ENCODE measurements around the gene C6orf47.
A peak's percentile ranks its signal among the peaks of the same experiment; 100 is the strongest.

C6orf47 gene

GRCh38 chr6:31687860-31688693, 27.5 kb upstream of the C6orf47 start:
- DNase-seq = no peak

- DNase-seq = no peak
These were observed 26.7 kb upstream of the C6orf47 start for GRCh38 chr6:31687321-31687720.

GRCh38 chr6:31686483-31686882, 25.9 kb upstream of the C6orf47 start:
- no peak for DNase-seq

GRCh38 chr6:31683591-31683990, 23.0 kb upstream of the C6orf47 start:
- DNase-seq = no peak

GRCh38 chr6:31681135-31681671, 20.6 kb upstream of the C6orf47 start:
- peak; percentile 11 for DNase-seq

- DNase-seq = peak; percentile 71
These were observed 19.9 kb upstream of the C6orf47 start, which contains the start of gene LY6G5C for GRCh38 chr6:31680226-31681134. LY6G5C (minus strand) TSS chr6:31681067; CDS start chr6:31680373, 694 bp downstream.

- DNase-seq = no peak
These were observed 17.4 kb upstream of the C6orf47 start for GRCh38 chr6:31677955-31678354.

- peak; percentile 2 for DNase-seq
These were observed 16.3 kb upstream of the C6orf47 start for GRCh38 chr6:31676904-31677303.

GRCh38 chr6:31676322-31676903, 15.8 kb upstream of the C6orf47 start:
- peak; percentile 38 for DNase-seq

GRCh38 chr6:31669676-31670075, 9.1 kb upstream of the C6orf47 start, which contains the start of gene LY6G5B:
LY6G5B (plus strand) TSS chr6:31669976; CDS start chr6:31670951, 975 bp downstream.
- DNase-seq = no peak

- no peak for DNase-seq
These were observed 5.9 kb upstream of the C6orf47 start for GRCh38 chr6:31666337-31666965.

GRCh38 chr6:31665501-31666336, 5.1 kb upstream of the C6orf47 start, which contains the start of gene CSNK2B:
CSNK2B (plus strand) TSS chr6:31666080; CDS start chr6:31666832, 752 bp downstream.
- DNase-seq = peak; percentile 98

GRCh38 chr6:31664790-31665500, 4.4 kb upstream of the C6orf47 start, which contains the start of gene GPANK1:
GPANK1 (minus strand) TSS chr6:31664997; CDS start chr6:31664478, 519 bp downstream.
- peak; percentile 98 for DNase-seq

GRCh38 chr6:31663961-31664789, 3.6 kb upstream of the C6orf47 start:
- peak; percentile 48 for DNase-seq

- peak; percentile 10 for DNase-seq
These were observed 2.8 kb upstream of the C6orf47 start for GRCh38 chr6:31663126-31663960.

GRCh38 chr6:31662124-31662723, 1.6 kb upstream of the C6orf47 start:
- no peak for DNase-seq

GRCh38 chr6:31661262-31662123, 915 bp upstream of the C6orf47 start:
- DNase-seq = peak; percentile 22
